ENCODE measurements around the gene ITGAD.

- TF ChIP-seq TCF4 (CRISPR knock-in tag; IDR thresholded peaks at IDR 0.05; ENCODE audit: borderline replicate concordance) = no peak
- TF ChIP-seq RARB (CRISPR knock-in tag; IDR thresholded peaks at IDR 0.05) = no peak
- no peak for TF ChIP-seq SNAI2 (CRISPR knock-in tag; IDR thresholded peaks at IDR 0.05)
- no peak for TF ChIP-seq PATZ1 (CRISPR knock-in tag; IDR thresholded peaks at IDR 0.05; ENCODE audit: borderline replicate concordance)
- TF ChIP-seq ZNF565 (CRISPR knock-in tag; conservative IDR thresholded peaks at IDR 0.05; ENCODE audit: low read depth) = no peak
- TF ChIP-seq ZFP3 (CRISPR knock-in tag; IDR thresholded peaks at IDR 0.05) = no peak
- no peak for TF ChIP-seq OSR1 (CRISPR knock-in tag; IDR thresholded peaks at IDR 0.05)
- TF ChIP-seq ZNF8 (CRISPR knock-in tag; IDR thresholded peaks at IDR 0.05) = no peak
- TF ChIP-seq POU6F1 (CRISPR knock-in tag; IDR thresholded peaks at IDR 0.05; ENCODE audit: borderline replicate concordance, low read depth) = no peak
Observed at GRCh38 chr16:31458073-31458843, 65.1 kb downstream of the ITGAD start.
